NCI-H1930 (cell line): ENCODE measurements around the gene SNRNP40.
A peak's percentile ranks its signal among the peaks of the same experiment; 100 is the strongest.
"Not testable (repeated sequence)": the region's sequence is repeated elsewhere in the genome, so short reads cannot be mapped to it uniquely, and the experiment has no call there.

Source experiments
- DNase-seq, 2 experiments: peaks; one replicate each; lab custom pipeline; 2025; lab: John Stamatoyannopoulos, UW

The SNRNP40 gene

GRCh38 chr1:31296486-31297276 lies at the start of gene SNRNP40, which contains the start of gene ZCCHC17:
Gene SNRNP40 (minus strand): TSS chr1:31296788. CDS start chr1:31296751, 37 bp downstream.
Gene ZCCHC17 (plus strand): TSS chr1:31297032. CDS start chr1:31310099, 13,067 bp downstream.
- DNase-seq: peak; percentile 96 to 98

- DNase-seq: no peak
Observed at GRCh38 chr1:31345635-31346034, 49.0 kb upstream of the SNRNP40 start.

- DNase-seq: no peak
Observed at GRCh38 chr1:31344503-31344902, 47.9 kb upstream of the SNRNP40 start.

- DNase-seq: no peak
Observed at GRCh38 chr1:31336687-31337467, 40.3 kb upstream of the SNRNP40 start.

DNA sequence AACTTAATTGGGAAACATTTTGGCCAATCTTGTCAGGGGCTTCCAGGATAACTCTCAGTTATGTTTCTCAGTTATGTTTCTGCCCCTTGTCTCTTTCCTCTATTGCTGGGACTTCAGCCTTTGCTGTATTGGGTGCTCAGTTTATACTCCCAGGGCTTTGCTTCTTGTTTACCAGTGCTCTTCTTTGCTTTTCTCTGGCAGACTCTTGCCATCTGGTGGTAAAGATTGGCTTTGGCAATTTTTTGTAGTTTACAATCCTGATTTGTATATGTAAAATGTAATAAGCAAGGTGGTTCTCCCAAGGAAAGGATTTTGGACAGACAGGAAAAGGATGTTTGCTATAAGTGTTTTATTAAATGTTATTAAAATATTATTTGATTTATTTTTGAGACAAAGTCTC lies 38.4 kb upstream of the SNRNP40 start:
- DNase-seq: peak in 1 of 2 experiments; percentile 6

- DNase-seq: no peak
Observed at GRCh38 chr1:31327381-31327780, 30.8 kb upstream of the SNRNP40 start.

DNA sequence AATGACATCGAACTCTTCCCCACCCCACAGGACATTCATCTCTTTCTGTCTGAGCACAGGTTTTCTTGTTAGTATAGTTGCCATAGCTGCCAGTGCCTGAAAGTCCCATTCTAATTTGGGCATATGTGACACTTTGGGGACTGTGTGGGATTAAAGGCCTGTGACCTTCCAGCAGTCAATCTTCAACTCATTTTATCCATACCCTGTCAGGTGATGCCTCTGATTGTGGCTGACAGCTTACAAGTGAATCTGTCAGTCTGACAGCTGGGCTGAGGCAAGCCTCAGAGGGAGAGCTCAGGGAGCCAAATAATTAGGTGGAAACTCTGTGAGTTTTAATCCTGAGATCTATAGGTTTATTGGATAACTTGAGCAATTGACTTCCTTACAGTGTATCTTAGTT lies 29.9 kb upstream of the SNRNP40 start:
- no peak for DNase-seq

DNA sequence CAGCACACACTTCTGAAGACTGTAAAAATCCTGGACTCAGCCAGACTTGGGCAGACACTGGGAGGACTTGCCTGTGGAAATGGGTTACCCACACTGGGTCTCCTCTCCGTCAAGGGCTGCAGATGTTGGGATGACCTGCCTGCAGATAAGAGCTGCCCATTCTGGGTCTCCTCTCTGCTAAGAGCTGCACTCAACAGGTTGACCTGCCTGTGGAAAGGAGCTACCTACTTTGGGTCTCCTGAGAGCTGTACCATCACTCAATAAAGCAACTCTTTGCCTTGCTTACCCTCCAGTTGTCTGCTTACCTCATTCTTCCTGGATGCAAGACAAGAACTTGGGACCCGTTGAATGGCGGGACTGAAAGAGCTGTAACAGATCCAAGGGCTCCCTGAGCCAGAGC lies 28.4 kb upstream of the SNRNP40 start:
- no peak for DNase-seq

DNA sequence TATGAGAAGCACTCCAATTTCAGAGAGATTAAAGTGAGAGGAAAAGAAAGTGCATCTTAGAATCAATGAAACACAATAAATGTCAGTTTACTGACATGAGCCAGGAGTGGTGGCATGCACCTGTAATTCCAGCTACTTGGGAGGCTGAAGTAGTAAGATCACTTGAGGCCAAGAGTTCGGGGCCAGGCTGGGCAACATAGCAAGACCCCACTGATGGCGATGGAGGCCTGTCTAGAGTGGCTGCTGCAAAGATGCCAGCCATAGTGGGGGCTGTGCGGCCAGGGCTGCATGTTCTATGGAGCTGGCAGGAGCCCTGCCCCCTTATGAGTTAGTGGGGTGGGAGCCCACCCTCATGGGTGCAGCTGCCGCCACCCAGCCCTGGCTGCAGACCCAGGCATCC lies 27.5 kb upstream of the SNRNP40 start:
- DNase-seq: no peak

DNA sequence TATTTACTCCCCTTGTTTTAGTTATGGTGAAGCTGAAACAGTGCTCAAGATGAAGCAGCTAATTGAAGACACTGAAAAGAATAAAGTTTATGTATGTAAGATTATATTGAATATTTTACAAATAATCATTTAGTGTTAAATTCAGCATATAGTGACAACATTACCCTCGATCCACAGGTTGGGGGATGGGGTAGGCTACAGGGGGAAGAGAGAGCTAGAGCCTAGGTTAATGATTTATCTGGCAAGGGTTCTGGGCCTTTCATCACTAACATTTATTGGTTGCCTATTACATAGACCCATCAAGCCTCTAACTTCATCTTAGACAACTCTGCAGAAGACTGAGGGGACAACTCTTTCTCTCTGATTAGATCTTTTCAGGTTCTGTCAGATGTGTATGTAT lies 21.6 kb upstream of the SNRNP40 start:
- no peak for DNase-seq

GRCh38 chr1:31315902-31316301 lies 19.3 kb upstream of the SNRNP40 start:
- no peak for DNase-seq

GRCh38 chr1:31310198-31310597 lies 13.6 kb upstream of the SNRNP40 start:
- no peak for DNase-seq

GRCh38 chr1:31308036-31308435 lies 11.4 kb upstream of the SNRNP40 start:
- DNase-seq: no peak

DNA sequence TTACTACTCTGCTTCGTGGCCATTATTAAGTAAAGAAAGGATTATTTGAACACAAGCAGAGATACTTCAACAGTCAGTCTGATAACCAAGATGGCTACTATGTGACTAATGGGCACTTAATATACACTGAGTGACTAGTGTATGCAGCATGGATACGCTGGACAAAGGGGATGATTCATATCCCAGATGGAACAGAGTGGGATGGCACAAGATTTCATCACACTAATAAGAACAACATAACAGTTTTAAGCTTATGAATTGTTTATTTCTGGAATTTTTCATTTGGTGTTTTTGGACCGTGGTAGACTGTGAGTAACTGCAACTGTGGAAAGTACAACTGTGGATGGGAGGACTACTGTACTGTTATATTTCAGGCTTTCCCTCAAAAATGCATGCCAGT lies 9.7 kb upstream of the SNRNP40 start:
- no peak for DNase-seq

- DNase-seq: no peak
Observed at GRCh38 chr1:31302709-31303441, 6.3 kb upstream of the SNRNP40 start.

DNA sequence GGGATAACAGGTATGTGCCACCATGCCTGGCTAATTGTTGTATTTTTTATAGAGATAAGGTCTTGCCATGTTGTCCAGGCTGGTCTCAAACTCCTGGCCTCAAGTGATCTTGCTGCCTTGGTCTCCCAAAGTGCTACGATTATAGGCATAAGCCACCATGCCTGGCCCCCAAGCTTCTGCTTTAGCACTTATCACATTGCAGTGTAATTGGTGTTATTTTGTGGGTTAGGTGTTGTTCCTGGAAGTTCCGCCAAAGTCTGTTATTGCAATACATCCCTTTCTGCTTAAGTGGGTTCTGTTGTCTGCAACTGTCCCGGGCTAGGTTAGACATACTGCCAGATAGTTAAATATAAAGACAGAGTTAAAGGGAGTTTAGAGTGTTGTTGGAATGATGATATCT lies 3.6 kb upstream of the SNRNP40 start:
- DNase-seq: no peak

- no peak for DNase-seq
Observed at GRCh38 chr1:31299365-31299764, 2.8 kb upstream of the SNRNP40 start.

- DNase-seq: no peak
Observed at GRCh38 chr1:31297277-31298247, 974 bp upstream of the SNRNP40 start.

- no peak for DNase-seq
Observed at GRCh38 chr1:31295874-31296485, 608 bp downstream of the SNRNP40 start.

GRCh38 chr1:31289021-31289420 lies 7.6 kb downstream of the SNRNP40 start:
- no peak for DNase-seq

DNA sequence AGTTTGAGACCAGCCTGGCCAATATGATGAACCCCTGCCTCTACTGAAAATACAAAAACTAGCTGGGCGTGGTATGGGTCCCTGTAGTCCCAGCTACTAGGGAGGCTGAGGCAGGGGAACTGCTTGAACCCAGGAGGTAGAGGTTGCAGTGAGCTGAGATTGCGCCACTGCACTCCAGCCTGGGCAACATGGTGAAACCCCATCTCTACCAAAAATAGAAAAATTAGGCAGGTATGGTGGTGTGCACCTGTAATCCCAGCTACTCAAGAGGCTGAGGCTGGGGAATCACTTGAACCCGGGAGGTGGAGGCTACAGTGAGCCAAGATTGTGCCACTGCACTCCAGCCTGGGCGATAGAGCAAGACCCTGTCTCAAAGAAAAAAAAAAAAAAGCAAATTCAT lies 8.8 kb downstream of the SNRNP40 start:
- DNase-seq: not testable (repeated sequence)
